Endothelial cell of umbilical vein (primary cell): ENCODE results near the gene RPH3AL. TPM values are rescaled to one million over a fixed set of nuclear protein-coding genes. Genes with fewer than 3 reads are reported as not detected.

Experiments
- BruUV-seq: library from RNA; stranded (reverse); fragments of 400-500 nt; replicated peaks from 2 replicates; lab custom pipeline; 2021; lab: Mats Ljungman, UMichigan
- CTCF ChIA-PET: fragments of 300-600, 350-600 bp; sonication (Branson Sonifier 250); formaldehyde crosslinking; loops from one replicate; lab custom pipeline; 2021; ENCODE audit warnings: antibody characterized with exemption, inconsistent platforms; lab: Charles Lee
- POLR2A ChIA-PET: fragments of 300-600, 350-600 bp; sonication (Branson Sonifier 250); formaldehyde crosslinking; loops from one replicate; lab custom pipeline; 2021; ENCODE audit warnings: antibody characterized with exemption, inconsistent platforms; lab: Charles Lee
- DNase-seq: peaks from one replicate; pipeline ENCODE4 v3.0.0-alpha.2; 2011; ENCODE audit warnings: low read depth, low spot score
- FAIRE-seq: peaks from 2 replicates; lab custom pipeline; 2011; peaks lifted over from hg19 to GRCh38; lab: Jason Lieb, UNC
- H2AFZ ChIP-seq: 2 replicates; pipeline ENCODE4 v1.6.0; 2012; ENCODE audit warnings: low read depth, low read length, control low read depth, inconsistent platforms
- H3K27ac ChIP-seq: 2 replicates; pipeline ENCODE4 v1.5.1; 2011; ENCODE audit warnings: low read depth, mild to moderate bottlenecking, control low read depth, low read length, moderate library complexity; ENCODE audit not compliant: insufficient read depth
- H3K27me3 ChIP-seq, 2 experiments: 2 replicates each; pipeline versions ENCODE4 v1.6.0 to v1.6.1; 2011; ENCODE audit warnings: low read length in 2 of 2, mixed read lengths in 1 of 2; ENCODE audit not compliant: control insufficient read depth in 2 of 2, insufficient read depth in 2 of 2
- H3K36me3 ChIP-seq, 2 experiments: 2 replicates in 1 of 2; 3 replicates in 1 of 2; pipeline ENCODE4 v1.5.1; 2011; ENCODE audit warnings: low read length in 2 of 2, mild to moderate bottlenecking in 1 of 2, moderate library complexity in 1 of 2; ENCODE audit not compliant: control insufficient read depth in 2 of 2, insufficient read depth in 2 of 2; ENCODE audit errors: extremely low read depth in 1 of 2
- H3K4me1 ChIP-seq: 3 replicates; pipeline ENCODE4 v1.5.1; 2011; ENCODE audit warnings: mild to moderate bottlenecking, low read length; ENCODE audit not compliant: control insufficient read depth, insufficient read depth; ENCODE audit errors: extremely low read depth
- H3K4me2 ChIP-seq: 2 replicates; pipeline ENCODE4 v1.6.1; 2011; ENCODE audit warnings: low read length, control low read depth, mixed read lengths; ENCODE audit not compliant: insufficient read depth
- H3K4me3 ChIP-seq, 3 experiments: fragments of 200-600 bp in 1 of 3; sonication (generic), shearing (Covaris generic) in 1 of 3; replicated peaks in 1 of 3; 2 replicates each; pipeline ENCODE4 v1.5.1; 2011 to 2016; ENCODE audit warnings: control low read depth in 3 of 3, low read length in 3 of 3, mild to moderate bottlenecking in 2 of 3, inconsistent platforms in 1 of 3, low read depth in 1 of 3, moderate library complexity in 1 of 3; ENCODE audit not compliant: insufficient read depth in 1 of 3
- H3K79me2 ChIP-seq: 2 replicates; pipeline ENCODE4 v1.6.0; 2012; ENCODE audit warnings: low read length, inconsistent platforms; ENCODE audit not compliant: control insufficient read depth, insufficient read depth
- H3K9ac ChIP-seq: replicated peaks from 2 replicates; pipeline ENCODE3; 2011; ENCODE audit warnings: low read length, control low read depth; ENCODE audit not compliant: insufficient read depth; ENCODE audit errors: extremely low read depth
- H3K9me1 ChIP-seq: replicated peaks from 3 replicates; pipeline ENCODE4 v1.6.0; 2011; ENCODE audit warnings: mild to moderate bottlenecking, low read length; ENCODE audit not compliant: control insufficient read depth, insufficient read depth; ENCODE audit errors: extremely low read depth
- H3K9me3 ChIP-seq: replicated peaks from 2 replicates; pipeline ENCODE4 v1.5.1; 2012; ENCODE audit warnings: low read length, inconsistent platforms; ENCODE audit not compliant: control insufficient read depth, insufficient read depth
- H4K20me1 ChIP-seq: replicated peaks from 2 replicates; pipeline ENCODE3; 2011; ENCODE audit warnings: mild to moderate bottlenecking, low read length; ENCODE audit not compliant: control insufficient read depth, insufficient read depth; ENCODE audit errors: extremely low read depth
- CTCF ChIP-seq, 2 donors: IDR thresholded peaks; 1 replicate in 1 of 2; 2 replicates in 1 of 2; pipeline ENCODE4 v1.5.1; 2011; ENCODE audit warnings: low read length in 2 of 2, mild to moderate bottlenecking in 2 of 2, moderate library complexity in 2 of 2, control low read depth in 1 of 2, inconsistent platforms in 1 of 2, low read depth in 1 of 2; ENCODE audit not compliant: insufficient read depth in 1 of 2; ENCODE audit errors: extremely low read depth in 1 of 2
- EZH2 ChIP-seq: IDR thresholded peaks from 2 replicates; pipeline ENCODE4 v1.6.1; 2012; ENCODE audit warnings: borderline replicate concordance, low read depth, mild to moderate bottlenecking, moderate library complexity, low read length, inconsistent platforms; ENCODE audit not compliant: severe bottlenecking
- FOS ChIP-seq: IDR thresholded peaks from 2 replicates; pipeline ENCODE4 v1.6.1; 2011; ENCODE audit warnings: mild to moderate bottlenecking, low read length, moderate library complexity, borderline replicate concordance; ENCODE audit not compliant: insufficient read depth
- GATA2 ChIP-seq: IDR thresholded peaks from 2 replicates; pipeline ENCODE4 v1.7.0; 2011; ENCODE audit warnings: low read depth, mild to moderate bottlenecking, moderate library complexity, mixed read lengths, low read length; ENCODE audit not compliant: insufficient read length, insufficient read depth
- JUN ChIP-seq: IDR thresholded peaks from 2 replicates; pipeline ENCODE4 v1.6.1; 2011; ENCODE audit warnings: borderline replicate concordance, low read depth; ENCODE audit not compliant: insufficient read length, insufficient read depth
- MAX ChIP-seq: IDR thresholded peaks from 2 replicates; pipeline ENCODE4 v1.6.1; 2011; ENCODE audit not compliant: insufficient read depth, insufficient read length
- MYC ChIP-seq: IDR thresholded peaks from one replicate; pipeline ENCODE4 v1.6.1; 2011; ENCODE audit warnings: mild to moderate bottlenecking, low read depth, low read length
- POLR2A ChIP-seq: IDR thresholded peaks from 2 replicates; pipeline ENCODE4 v1.6.1; 2012; ENCODE audit warnings: low read depth, mild to moderate bottlenecking, control low read depth, low read length
- POLR2AphosphoS5 ChIP-seq: IDR thresholded peaks from 2 replicates; pipeline ENCODE4 v1.6.1; 2012; ENCODE audit warnings: low read depth, mild to moderate bottlenecking, control low read depth, low read length, moderate library complexity; ENCODE audit not compliant: insufficient read depth
- dilution Hi-C: fragments of 300-500 bp; cut with MboI; formaldehyde crosslinking; loops from one replicate; pipeline ENCODE4 v1.15.0; 2019; ENCODE audit warnings: low sequenced_read_pairs; ENCODE audit not compliant: extremely low pct_ligation_motif_present
- intact Hi-C: fragments of 100-400 bp; cut with micrococcal nuclease; formaldehyde crosslinking; loops from one replicate; pipeline ENCODE4 v1.10.0; 2022
- polyA plus RNA-seq, 4 experiments: library from polyadenylated mRNA; depleted of rRNA in 3 of 4; stranded (reverse) in 3 of 4; unstranded in 1 of 4; fragments of >200 nt; gene quantifications; 2 replicates each; pipeline versions ENCODE4 v1.2.1 to v1.2.3, GENCODE V29; 2011 to 2012; ENCODE audit warnings: missing spikeins in 1 of 4
- total RNA-seq: library from RNA; stranded (reverse); gene quantifications from 2 replicates; pipeline ENCODE4 v1.2.3, GENCODE V29; 2021

Gene RPH3AL
- total and polyA plus RNA-seq, 2 donors (not counting 3 experiments of a cell fraction or from before 2014, with no cell fraction given): 4.1 to 7.0 TPM

- no peaks in the 10 kb centered on the region for H3K27me3 ChIP-seq
- no TSS peak for BruUV-seq
- H3K9me3 ChIP-seq: no peaks in the 10 kb centered on the region
- no peak for DNase-seq
- peaks cover 38% of the 10 kb centered on the region for H3K4me1 ChIP-seq
- no peaks in the 10 kb centered on the region for H3K9me1 ChIP-seq
- no peaks in the 10 kb centered on the region for H4K20me1 ChIP-seq
- no peak overlapping the region for H2AFZ ChIP-seq
- POLR2A ChIA-PET: no interaction called here
- no peaks in the 10 kb centered on the region for H3K36me3 ChIP-seq
- TF ChIP-seq POLR2AphosphoS5: no peak
- no peak for TF ChIP-seq CTCF (IDR thresholded peaks at IDR 0.05; ENCODE audit: extremely low read depth in 1 of 2, insufficient read depth in 1 of 2, low read depth in 1 of 2, low read length in 2 of 2)
- no peak for TF ChIP-seq GATA2
- intact Hi-C loops: no loop called here
- no peak overlapping the region for H3K27ac ChIP-seq
- dilution Hi-C loops: no loop called here
- FAIRE-seq: no peak
- CTCF ChIA-PET: interaction anchor here (1.0 kb wide), 1 partner anchor 154 kb away, joined by 3 read pairs; no protein-coding TSS in a partner anchor
- no peak overlapping the region for H3K4me3 ChIP-seq
- no peaks in the 10 kb centered on the region for H3K79me2 ChIP-seq
- H3K4me2 ChIP-seq: no peak overlapping the region
- no peak overlapping the region for H3K9ac ChIP-seq
Observed at GRCh38 chr17:231191-231965, 121.2 kb downstream of the RPH3AL start.

GRCh38 chr17:230395-230770 lies 122.2 kb downstream of the RPH3AL start:
- POLR2A ChIA-PET: no interaction called here
- Histone ChIP-seq H3K4me1 (peaks cover 38% of the 10 kb centered on the region), H3K9me3 (no peaks in the 10 kb centered on the region), H3K4me2 (no peak overlapping the region), H4K20me1 (no peaks in the 10 kb centered on the region), H3K36me3 (no peaks in the 10 kb centered on the region), H3K9me1 (no peaks in the 10 kb centered on the region), H3K27me3 (no peaks in the 10 kb centered on the region), H2AFZ (no peak overlapping the region), H3K79me2 (no peaks in the 10 kb centered on the region), H3K4me3 (no peak overlapping the region), H3K27ac (no peak overlapping the region), H3K9ac (no peak overlapping the region)
- dilution Hi-C loops: no loop called here
- CTCF ChIA-PET: interaction anchor here (1.0 kb wide), 1 partner anchor 17 kb away, joined by 3 read pairs; no protein-coding TSS in a partner anchor
- intact Hi-C loops: no loop called here
- no peak for TF ChIP-seq MAX
- no peak for TF ChIP-seq GATA2
- TF ChIP-seq JUN: no peak
- TF ChIP-seq POLR2A: no peak
- TF ChIP-seq POLR2AphosphoS5: no peak
- no peak for TF ChIP-seq MYC
- TF ChIP-seq EZH2: no peak
- TF ChIP-seq FOS: no peak
- peak; percentile 48 for FAIRE-seq
- DNase-seq: no peak
- BruUV-seq: no TSS peak
